MCF 10A (cell line): Measurements from ENCODE around the gene GPR137B. TPM values are rescaled to one million over a fixed set of nuclear protein-coding genes. Genes with fewer than 3 reads are reported as not detected.

ENCODE experiments used
- BruUV-seq: library from RNA; stranded (reverse); fragments of 400-500 nt; replicated peaks from 2 replicates; lab custom pipeline; 2021; lab: Mats Ljungman, UMichigan
- CTCF ChIA-PET: fragments of 300-600 bp; sonication (Branson Sonifier 250); formaldehyde crosslinking; extraction: SDS; loops from one replicate; lab custom pipeline; 2021; ENCODE audit warnings: antibody characterized with exemption, inconsistent platforms; lab: Yijun Ruan, JAX
- POLR2A ChIA-PET: fragments of 300-600, 350-650 bp; sonication (Branson Sonifier 250); formaldehyde crosslinking; extraction: SDS; loops from one replicate; lab custom pipeline; 2020; ENCODE audit warnings: antibody characterized with exemption, inconsistent platforms; lab: Yijun Ruan, JAX
- DNase-seq: peaks from one replicate; pipeline ENCODE4 v3.0.0-alpha.2; 2018; ENCODE audit not compliant: unreplicated experiment
- H3K27ac Mint-ChIP-seq: one replicate; pipeline ENCODE4 v1.8.0; 2022; ENCODE audit warnings: mild to moderate bottlenecking, low read depth, mixed read lengths; ENCODE audit not compliant: unreplicated experiment
- H3K27me3 Mint-ChIP-seq: one replicate; pipeline ENCODE4 v1.8.0; 2022; ENCODE audit warnings: mixed read lengths; ENCODE audit not compliant: insufficient read depth, unreplicated experiment
- H3K36me3 Mint-ChIP-seq: one replicate; pipeline ENCODE4 v1.8.0; 2022; ENCODE audit warnings: mild to moderate bottlenecking, moderate library complexity, mixed read lengths; ENCODE audit not compliant: insufficient read depth, unreplicated experiment
- H3K4me1 Mint-ChIP-seq: one replicate; pipeline ENCODE4 v1.8.0; 2022; ENCODE audit warnings: mixed read lengths; ENCODE audit not compliant: insufficient read depth, unreplicated experiment
- H3K4me3 Mint-ChIP-seq: one replicate; pipeline ENCODE4 v1.8.0; 2022; ENCODE audit warnings: mild to moderate bottlenecking, moderate library complexity, mixed read lengths; ENCODE audit not compliant: unreplicated experiment
- H3K9me3 Mint-ChIP-seq: one replicate; pipeline ENCODE4 v1.8.0; 2022; ENCODE audit warnings: mixed read lengths; ENCODE audit not compliant: unreplicated experiment
- CTCF ChIP-seq: fragments of 200-600 bp; IDR thresholded peaks from one replicate; pipeline ENCODE4 v1.8.0; 2022; ENCODE audit warnings: antibody characterized with exemption, mild to moderate bottlenecking; ENCODE audit not compliant: unreplicated experiment
- intact Hi-C: fragments of 100-400 bp; cut with micrococcal nuclease; formaldehyde crosslinking; loops from 2 replicates; pipeline ENCODE4 v1.14.1; 2022
- total RNA-seq: library from RNA; stranded (reverse); gene quantifications from 2 replicates; pipeline ENCODE4 v1.2.3, GENCODE V29; 2022

Gene GPR137B
- total RNA-seq, 1 experiment from 2014 or later = 8.4 TPM

DNA sequence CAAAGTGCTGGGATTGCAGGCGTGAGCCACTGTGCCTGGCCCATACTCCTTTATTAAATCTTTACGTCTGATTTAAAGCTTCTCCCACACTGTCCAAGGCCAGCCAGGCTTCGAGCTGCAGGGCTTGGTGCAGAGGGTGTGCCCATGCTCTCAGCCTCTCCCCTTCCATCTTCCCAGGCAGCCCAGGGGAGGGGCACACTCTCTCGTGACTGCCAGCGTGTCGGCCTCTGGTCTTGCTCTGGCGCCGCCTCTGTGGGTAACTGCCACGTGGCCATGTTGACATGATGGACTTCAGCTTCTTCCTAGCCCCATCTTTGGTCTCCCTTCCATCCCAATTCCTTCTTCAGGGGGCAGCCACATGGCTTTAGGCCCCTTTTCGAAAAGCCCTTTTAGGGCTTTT lies 4.7 kb downstream of the GPR137B start:
- Mint-ChIP-seq H3K4me1 (peaks cover 28% of the 10 kb centered on the region), H3K27me3 (no peaks in the 10 kb centered on the region), H3K9me3 (no peaks in the 10 kb centered on the region), H3K27ac (no peak overlapping the region), H3K36me3 (no peaks in the 10 kb centered on the region), H3K4me3 (no peak overlapping the region)
- CTCF ChIA-PET = interaction anchor here (0.6 to 1.6 kb wide), 5 partner anchors 16 to 1282 kb away, joined by 3 to 9 read pairs (median 3); no protein-coding TSS in a partner anchor
- POLR2A ChIA-PET = no interaction called here
- no TSS peak for BruUV-seq
- TF ChIP-seq CTCF = no peak
- DNase-seq = no peak
- intact Hi-C loops = no loop called here

- Mint-ChIP-seq H3K36me3 (no peaks in the 10 kb centered on the region), H3K27ac (no peak overlapping the region), H3K27me3 (no peaks in the 10 kb centered on the region), H3K4me3 (no peak overlapping the region), H3K4me1 (peaks cover 28% of the 10 kb centered on the region), H3K9me3 (no peaks in the 10 kb centered on the region)
- CTCF ChIA-PET = interaction anchor here (0.6 to 1.6 kb wide), 2 partner anchors 68 to 1281 kb away, joined by 3 to 4 read pairs; no protein-coding TSS in a partner anchor
- intact Hi-C loops = no loop called here
- POLR2A ChIA-PET = no interaction called here
- no TSS peak for BruUV-seq
- TF ChIP-seq CTCF = no peak
- no peak for DNase-seq
Measured at GRCh38 chr1:236147521-236148469, 5.5 kb downstream of the GPR137B start.

DNA sequence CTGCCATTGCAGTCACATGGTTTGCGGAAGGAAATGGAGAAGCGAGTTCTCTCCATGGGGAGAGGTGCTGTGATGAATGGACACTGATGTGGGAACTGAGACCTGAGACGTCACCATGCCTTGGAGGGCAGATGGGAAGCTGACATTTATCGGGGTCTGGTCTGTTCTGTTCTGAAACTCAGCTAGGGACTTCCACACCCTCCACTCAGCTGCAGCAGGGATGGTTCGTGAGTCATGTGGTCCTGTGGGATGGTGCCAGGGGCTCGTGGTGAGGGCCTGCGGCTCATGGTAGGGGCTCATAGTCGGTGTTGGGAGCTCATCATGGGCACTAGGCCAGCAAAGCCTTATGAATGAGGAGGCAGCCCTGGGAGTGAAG lies 6.1 kb downstream of the GPR137B start:
- no TSS peak for BruUV-seq
- CTCF ChIA-PET = interaction anchor here (0.5 to 1.6 kb wide), 2 partner anchors 67 to 76 kb away, joined by 3 to 4 read pairs; no protein-coding TSS in a partner anchor
- intact Hi-C loops = no loop called here
- peaks cover 26% of the 10 kb centered on the region for H3K4me1 Mint-ChIP-seq
- DNase-seq = no peak
- H3K9me3 Mint-ChIP-seq = no peaks in the 10 kb centered on the region
- H3K36me3 Mint-ChIP-seq = no peaks in the 10 kb centered on the region
- no peak overlapping the region for H3K4me3 Mint-ChIP-seq
- H3K27me3 Mint-ChIP-seq = no peaks in the 10 kb centered on the region
- no peak for TF ChIP-seq CTCF
- H3K27ac Mint-ChIP-seq = no peak overlapping the region
- POLR2A ChIA-PET = no interaction called here

DNA sequence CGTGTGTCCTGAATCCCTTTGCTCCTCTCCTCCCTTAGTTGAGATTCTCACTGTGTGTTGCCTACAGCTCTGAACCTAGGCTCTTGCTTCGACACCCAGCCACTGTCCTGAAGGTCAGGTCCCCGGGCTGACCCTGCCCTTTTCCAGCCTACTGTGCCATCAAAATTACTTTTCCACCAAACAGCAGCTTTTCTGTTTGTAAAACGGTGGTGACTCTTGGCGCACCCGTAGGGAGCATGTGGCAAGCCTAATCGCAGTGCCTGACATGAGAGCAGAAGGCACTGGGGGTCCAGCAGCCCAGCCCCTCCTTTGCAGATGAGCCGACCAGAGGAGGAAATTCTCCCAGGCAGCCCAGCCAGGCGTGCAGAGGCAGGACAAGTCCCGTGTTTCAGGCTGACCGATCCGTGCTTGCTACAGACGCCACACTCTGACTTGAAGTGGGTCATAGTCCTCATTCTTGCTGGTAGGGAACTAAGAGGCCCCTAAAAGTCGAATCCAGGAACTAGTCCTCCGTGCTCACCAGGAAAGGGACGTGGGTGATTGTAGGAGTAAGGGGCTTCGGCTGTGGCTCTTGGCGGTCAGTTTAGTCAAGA lies 6.8 kb downstream of the GPR137B start:
- no TSS peak for BruUV-seq
- Mint-ChIP-seq H3K4me1 (peaks cover 19% of the 10 kb centered on the region), H3K27ac (no peak overlapping the region)

More for the DNA sequence above, 6.8 kb downstream of the GPR137B start:
- no peak overlapping the region for H3K4me3 Mint-ChIP-seq
- DNase-seq = no peak
- ChIA-PET POLR2A (no interaction called here), CTCF (interaction anchor here (0.5 to 0.9 kb wide), 3 partner anchors 18 to 76 kb away, joined by 3 to 4 read pairs (median 3); no protein-coding TSS in a partner anchor)
- H3K27me3 Mint-ChIP-seq = no peaks in the 10 kb centered on the region
- no peaks in the 10 kb centered on the region for H3K9me3 Mint-ChIP-seq
- H3K36me3 Mint-ChIP-seq = no peaks in the 10 kb centered on the region
- intact Hi-C loops = no loop called here
- TF ChIP-seq CTCF = no peak
